ENCODE measurements around the gene UBA7. TPM values are rescaled to one million over a fixed set of nuclear protein-coding genes. Genes with fewer than 3 reads are reported as not detected.

UBA7 gene
- total RNA-seq = 28.0 TPM

GRCh38 chr3:49813497-49814174 lies at the start of gene UBA7:
TSS of gene UBA7 (minus strand) at chr3:49813953. CDS start at chr3:49813787, 166 bp downstream.

DNA sequence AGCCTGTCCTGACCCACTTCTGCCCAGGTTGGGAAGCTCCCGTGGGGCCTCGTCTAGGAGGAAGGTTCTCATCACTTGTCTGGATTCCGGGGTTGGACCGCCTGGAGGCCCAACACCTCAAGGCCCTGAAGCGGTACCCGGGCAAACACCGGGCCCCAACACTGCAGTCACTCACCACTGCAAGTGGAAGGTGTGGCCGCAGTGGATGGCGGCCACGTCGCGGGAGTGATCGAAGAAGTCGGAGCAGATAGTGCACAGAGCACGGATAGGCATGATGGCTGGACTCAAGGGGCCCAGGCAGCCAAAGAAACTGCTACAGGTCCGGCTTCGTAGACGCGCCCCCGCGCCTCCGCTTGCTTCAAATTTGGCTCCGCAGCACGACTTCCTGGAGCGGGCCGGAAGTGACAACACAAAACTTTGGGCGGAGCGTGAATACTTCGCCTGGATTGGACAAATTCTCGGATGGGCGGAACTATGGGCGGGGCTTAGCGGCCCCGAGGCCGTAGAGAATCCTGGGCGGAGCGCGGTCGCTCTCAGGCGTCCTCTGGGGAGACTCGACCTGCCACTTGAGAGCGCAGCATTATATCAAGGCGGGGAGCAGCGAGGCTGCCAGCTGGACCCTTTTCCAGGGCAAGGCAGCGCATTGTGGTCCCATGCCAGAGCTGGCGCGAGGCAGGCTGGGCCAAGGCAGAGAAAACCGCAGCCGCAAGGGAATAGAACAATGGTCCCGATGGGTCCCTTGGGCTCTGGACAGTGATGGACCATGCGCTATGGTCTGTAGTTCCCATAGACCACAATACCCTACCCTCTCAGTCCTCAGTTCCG lies 42.6 kb upstream of the UBA7 start, which contains the start of gene TRAIP:
TRAIP (minus strand) TSS at position 384 of the 825 bp plus-strand sequence; CDS start at position 273, 111 bp downstream.

GRCh38 chr3:49802719-49803464 lies 10.9 kb downstream of the UBA7 start, which contains the start of gene INKA1:
TSS of gene INKA1 (plus strand) at chr3:49803261. CDS start at chr3:49803393, 132 bp downstream.

DNA sequence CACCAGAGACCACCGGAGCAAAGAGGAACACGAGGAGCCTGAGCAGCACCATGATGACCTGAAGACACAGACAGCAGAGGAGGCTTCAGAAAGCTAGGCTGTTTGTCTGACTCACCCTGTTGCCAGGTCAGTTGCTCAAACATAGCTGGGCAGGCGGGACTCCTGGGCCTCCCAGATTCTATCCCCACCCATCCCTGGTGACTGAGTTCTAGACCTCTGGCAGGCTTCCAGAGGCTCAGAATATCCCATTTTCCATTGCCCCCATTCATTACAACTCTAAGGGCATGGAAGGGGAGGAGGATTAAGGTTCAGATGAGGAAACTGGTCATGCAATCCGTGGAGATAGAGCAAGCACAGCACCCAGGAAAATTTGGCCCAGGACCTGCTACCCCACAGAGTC lies 14.0 kb downstream of the UBA7 start, which contains the start of gene CDHR4:
CDHR4 (minus strand) TSS at position 113 of the 400 bp plus-strand sequence; CDS start at position 52, 61 bp downstream.

GRCh38 chr3:49786357-49787181 lies 27.2 kb downstream of the UBA7 start, which contains the start of gene IP6K1:
TSS of gene IP6K1 (minus strand) at chr3:49786542. CDS start at chr3:49748040, 38,502 bp downstream.

Other genes with a start within 250 kb of the UBA7 start
- 79.7 TPM for gene APEH, start 139.6 kb downstream of the UBA7 start, total RNA-seq
- 12.4 TPM for gene MST1, start 124.5 kb downstream of the UBA7 start, total RNA-seq
- 31.6 TPM for gene RNF123, start 124.4 kb downstream of the UBA7 start, total RNA-seq
- not detected for gene AMIGO3, start 94.3 kb downstream of the UBA7 start, total RNA-seq
- 19.8 TPM for gene GMPPB, start 90.0 kb downstream of the UBA7 start, total RNA-seq
- gene IP6K1, start 27.4 kb downstream of the UBA7 start, total RNA-seq = 68.8 TPM
- gene CDHR4, start 14.1 kb downstream of the UBA7 start, total RNA-seq = not detected
- gene INKA1, start 10.7 kb downstream of the UBA7 start, total RNA-seq = 3.4 TPM
- 3.8 TPM for gene TRAIP, start 42.6 kb upstream of the UBA7 start, total RNA-seq
- 10.6 TPM for gene CAMKV, start 56.0 kb upstream of the UBA7 start, total RNA-seq
- 1.8 TPM for gene MST1R, start 89.9 kb upstream of the UBA7 start, total RNA-seq
- gene MON1A, start 115.9 kb upstream of the UBA7 start, total RNA-seq = 8.0 TPM
- 173 TPM for gene RBM6, start 126.2 kb upstream of the UBA7 start, total RNA-seq